HTERT RPE-1 (cell line): ENCODE data around the gene NUDT11.
"Not testable (repeated sequence)": the region's sequence is repeated elsewhere in the genome, so short reads cannot be mapped to it uniquely, and the experiment has no call there.

Source experiments
- in situ Hi-C: fragments of 300-500 bp; cut with MboI; formaldehyde crosslinking; loops from 4 replicates; pipeline ENCODE4 v1.14.3; 2020; ENCODE audit warnings: low sequenced_read_pairs

NUDT11 gene

GRCh38 chrX:51496501-51497291, at the start of gene NUDT11:
Gene NUDT11 (minus strand): TSS chrX:51496592. CDS start chrX:51496444, 148 bp downstream.
- in situ Hi-C loops: no loop called here

- in situ Hi-C loops: no loop called here
These were observed 24.0 kb upstream of the NUDT11 start for GRCh38 chrX:51520393-51520792.

- in situ Hi-C loops: not testable (repeated sequence)
These were observed 22.7 kb upstream of the NUDT11 start for GRCh38 chrX:51519131-51519530.

- in situ Hi-C loops: no loop called here
These were observed 11.2 kb upstream of the NUDT11 start for GRCh38 chrX:51507551-51507950.

GRCh38 chrX:51495701-51496488, 497 bp downstream of the NUDT11 start:
- in situ Hi-C loops: not testable (repeated sequence)

- in situ Hi-C loops: no loop called here
These were observed 2.0 kb downstream of the NUDT11 start for GRCh38 chrX:51494409-51494808.

GRCh38 chrX:51487960-51488267, 8.5 kb downstream of the NUDT11 start:
- in situ Hi-C loops: no loop called here

GRCh38 chrX:51484616-51485015, 11.8 kb downstream of the NUDT11 start:
- in situ Hi-C loops: no loop called here

- in situ Hi-C loops: not testable (repeated sequence)
These were observed 14.0 kb downstream of the NUDT11 start for GRCh38 chrX:51482411-51482810.

GRCh38 chrX:51476930-51477329, 19.5 kb downstream of the NUDT11 start:
- in situ Hi-C loops: no loop called here

- in situ Hi-C loops: no loop called here
These were observed 33.1 kb downstream of the NUDT11 start for GRCh38 chrX:51463322-51463721.

GRCh38 chrX:51461053-51462044, 35.0 kb downstream of the NUDT11 start:
- in situ Hi-C loops: no loop called here

- in situ Hi-C loops: no loop called here
These were observed 37.3 kb downstream of the NUDT11 start for GRCh38 chrX:51459125-51459524.

GRCh38 chrX:51456814-51457213, 39.6 kb downstream of the NUDT11 start:
- in situ Hi-C loops: no loop called here

GRCh38 chrX:51456246-51456645, 40.1 kb downstream of the NUDT11 start:
- in situ Hi-C loops: no loop called here

GRCh38 chrX:51440365-51440764, 56.0 kb downstream of the NUDT11 start:
- in situ Hi-C loops: no loop called here
